H1 (cell line): ENCODE data around the gene SLC22A23. TPM values are rescaled to one million over a fixed set of nuclear protein-coding genes. Genes with fewer than 3 reads are reported as not detected.
A peak's percentile ranks its signal among the peaks of the same experiment; 100 is the strongest.

Experiments
- CTCF ChIA-PET: fragments of 300-600 bp; sonication (Branson Sonifier 250); formaldehyde crosslinking; loops from one replicate; lab custom pipeline; 2021; ENCODE audit not compliant: partially characterized antibody; lab: Charles Lee
- POLR2A ChIA-PET: fragments of 300-600 bp; sonication (Branson Sonifier 250); formaldehyde crosslinking; loops from one replicate; lab custom pipeline; 2021; ENCODE audit warnings: inconsistent platforms; ENCODE audit not compliant: partially characterized antibody; lab: Charles Lee
- DNase-seq, 2 experiments: peaks; one replicate each; pipeline versions ENCODE4 v3.0.0 to v3.0.0-alpha.2; 2010 to 2022; ENCODE audit warnings: low spot score in 2 of 2, low read depth in 1 of 2, mixed read lengths in 1 of 2
- FAIRE-seq: peaks from 2 replicates; lab custom pipeline; 2011; peaks lifted over from hg19 to GRCh38; lab: Jason Lieb, UNC
- H2AFZ ChIP-seq: 2 replicates; pipeline ENCODE4 v1.8.1; 2012; ENCODE audit warnings: low read length, inconsistent platforms
- H2AK5ac ChIP-seq: 2 replicates; pipeline ENCODE4 v1.6.1; 2013; ENCODE audit warnings: low read depth, low read length
- H2BK120ac ChIP-seq: replicated peaks from 2 replicates; pipeline ENCODE3; 2013; ENCODE audit warnings: low read depth, low read length, inconsistent platforms
- H2BK12ac ChIP-seq: 2 replicates; pipeline ENCODE4 v1.6.1; 2013; ENCODE audit warnings: low read depth, low read length
- H2BK15ac ChIP-seq: 2 replicates; pipeline ENCODE4 v1.6.1; 2013; ENCODE audit warnings: low read length
- H2BK20ac ChIP-seq: 2 replicates; pipeline ENCODE4 v1.6.1; 2013; ENCODE audit warnings: low read length
- H2BK5ac ChIP-seq: 2 replicates; pipeline ENCODE4 v1.6.1; 2013; ENCODE audit warnings: low read depth, low read length
- H3K14ac ChIP-seq: 2 replicates; pipeline ENCODE4 v1.6.1; 2013; ENCODE audit warnings: inconsistent platforms; ENCODE audit not compliant: insufficient read length
- H3K18ac ChIP-seq: 2 replicates; pipeline ENCODE4 v1.6.1; 2013; ENCODE audit warnings: low read length; ENCODE audit errors: extremely low read depth
- H3K23ac ChIP-seq: 2 replicates; pipeline ENCODE4 v1.6.1; 2013; ENCODE audit warnings: inconsistent platforms; ENCODE audit not compliant: insufficient read length
- H3K23me2 ChIP-seq: 2 replicates; pipeline ENCODE4 v1.6.1; 2013; ENCODE audit warnings: low read depth, low read length
- H3K27ac ChIP-seq: 2 replicates; pipeline ENCODE4 v1.6.1; 2011; ENCODE audit warnings: low read depth, low read length, inconsistent platforms
- H3K27me3 ChIP-seq, 4 experiments: replicated peaks in 1 of 4; 1 replicate in 1 of 4; 2 replicates in 3 of 4; pipeline versions ENCODE4 v1.6.1 to v1.8.1; 2011 to 2013; ENCODE audit warnings: low read length in 3 of 4, mild to moderate bottlenecking in 3 of 4, inconsistent platforms in 2 of 4, mixed read lengths in 2 of 4, moderate library complexity in 1 of 4; ENCODE audit not compliant: control insufficient read depth in 3 of 4, insufficient read depth in 3 of 4; ENCODE audit errors: extremely low read depth in 1 of 4
- H3K36me3 ChIP-seq, 4 experiments: 2 replicates each; pipeline versions ENCODE4 v1.6.1 to v1.8.1; 2011 to 2013; ENCODE audit warnings: mild to moderate bottlenecking in 4 of 4, low read length in 3 of 4, moderate library complexity in 2 of 4, control low read depth in 1 of 4, inconsistent platforms in 1 of 4; ENCODE audit not compliant: insufficient read depth in 4 of 4, control insufficient read depth in 2 of 4
- H3K4ac ChIP-seq: replicated peaks from 2 replicates; pipeline ENCODE3; 2013; ENCODE audit warnings: low read length, low read depth, mixed read lengths, inconsistent platforms; ENCODE audit not compliant: insufficient read length
- H3K4me1 ChIP-seq, 4 experiments: replicated peaks in 1 of 4; 1 replicate in 1 of 4; 2 replicates in 3 of 4; pipeline versions ENCODE4 v1.6.1 to v1.8.1; 2011 to 2013; ENCODE audit warnings: low read length in 3 of 4, inconsistent platforms in 2 of 4, mixed read lengths in 1 of 4; ENCODE audit not compliant: insufficient read depth in 4 of 4, control insufficient read depth in 3 of 4
- H3K4me2 ChIP-seq, 2 experiments: 2 replicates each; pipeline versions ENCODE4 v1.6.1 to v1.8.1; 2011 to 2013; ENCODE audit warnings: low read depth in 2 of 2, low read length in 2 of 2, control low read depth in 1 of 2, inconsistent platforms in 1 of 2, mild to moderate bottlenecking in 1 of 2; ENCODE audit not compliant: insufficient read depth in 1 of 2
- H3K4me3 ChIP-seq, 4 experiments: fragments of 200-600, 300-600 bp in 1 of 4; sonication (generic), shearing (Covaris generic), sonication (Bioruptor Twin) in 1 of 4; 2 replicates each; pipeline versions ENCODE4 v1.5.1 to v1.8.1; 2011 to 2016; ENCODE audit warnings: low read length in 4 of 4, low read depth in 3 of 4, control low read depth in 2 of 4, inconsistent platforms in 2 of 4, mild to moderate bottlenecking in 2 of 4, mixed read lengths in 1 of 4, moderate library complexity in 1 of 4; ENCODE audit not compliant: insufficient read depth in 2 of 4; ENCODE audit errors: extremely low read depth in 1 of 4
- H3K56ac ChIP-seq: replicated peaks from 2 replicates; pipeline ENCODE3; 2013; ENCODE audit warnings: low read depth, mild to moderate bottlenecking, mixed read lengths, low read length, inconsistent platforms; ENCODE audit not compliant: insufficient read length
- H3K79me1 ChIP-seq: 2 replicates; pipeline ENCODE4 v1.6.1; 2013; ENCODE audit warnings: low read depth, low read length, control low read depth
- H3K79me2 ChIP-seq, 2 experiments: 2 replicates each; pipeline versions ENCODE4 v1.6.1 to v1.8.1; 2012 to 2013; ENCODE audit warnings: low read length in 2 of 2, mild to moderate bottlenecking in 2 of 2, inconsistent platforms in 1 of 2; ENCODE audit not compliant: insufficient read depth in 2 of 2, control insufficient read depth in 1 of 2
- H3K9ac ChIP-seq, 4 experiments: replicated peaks in 1 of 4; 1 replicate in 1 of 4; 2 replicates in 3 of 4; pipeline versions ENCODE4 v1.6.1 to v1.8.1; 2011 to 2013; ENCODE audit warnings: low read depth in 3 of 4, low read length in 3 of 4, control low read depth in 2 of 4, mild to moderate bottlenecking in 2 of 4, moderate library complexity in 2 of 4, inconsistent platforms in 1 of 4; ENCODE audit errors: extremely low read depth in 1 of 4
- H3K9me3 ChIP-seq, 2 experiments: 2 replicates each; pipeline versions ENCODE4 v1.6.1 to v1.8.1; 2012 to 2013; ENCODE audit warnings: mild to moderate bottlenecking in 2 of 2, moderate library complexity in 2 of 2, control low read depth in 1 of 2, inconsistent platforms in 1 of 2, low read depth in 1 of 2, low read length in 1 of 2, mixed read lengths in 1 of 2; ENCODE audit not compliant: insufficient read depth in 2 of 2
- H4K20me1 ChIP-seq, 2 experiments: replicated peaks in 1 of 2; 2 replicates each; pipeline versions ENCODE3 to v1.8.1; 2011 to 2013; ENCODE audit warnings: inconsistent platforms in 2 of 2, low read length in 2 of 2, mild to moderate bottlenecking in 1 of 2; ENCODE audit not compliant: insufficient read depth in 2 of 2, control insufficient read depth in 1 of 2
- H4K5ac ChIP-seq: 2 replicates; pipeline ENCODE4 v1.6.1; 2013; ENCODE audit warnings: low read length, low read depth, mixed read lengths, inconsistent platforms; ENCODE audit not compliant: insufficient read length
- H4K8ac ChIP-seq: 2 replicates; pipeline ENCODE4 v1.8.0; 2013; ENCODE audit warnings: mild to moderate bottlenecking, moderate library complexity, low read length, inconsistent platforms; ENCODE audit not compliant: insufficient read depth; ENCODE audit errors: extremely low read depth
- H4K91ac ChIP-seq: replicated peaks from 2 replicates; pipeline ENCODE3; 2013; ENCODE audit warnings: low read length, mixed read lengths, inconsistent platforms; ENCODE audit not compliant: insufficient read length
- BRCA1 ChIP-seq: IDR thresholded peaks from 2 replicates; pipeline ENCODE4 v1.6.1; 2012; ENCODE audit warnings: low read depth, low read length, improper control_type of control experiment
- CBX5 ChIP-seq: fragments of 300-800, 300-1000 bp; sonication (generic); IDR thresholded peaks from 2 replicates; pipeline ENCODE4 v1.7.1; 2016; ENCODE audit warnings: antibody characterized with exemption, low read length, low read depth
- CREB1 ChIP-seq: IDR thresholded peaks from 2 replicates; pipeline ENCODE4 v1.6.1; 2012; ENCODE audit warnings: inconsistent platforms
- HDAC6 ChIP-seq: IDR thresholded peaks from one replicate; pipeline ENCODE4 v1.7.1; 2012; ENCODE audit warnings: low read depth, mild to moderate bottlenecking, inconsistent platforms, low read length, moderate library complexity
- KDM5A ChIP-seq: fragments of 200-600 bp; IDR thresholded peaks from 2 replicates; pipeline ENCODE4 v1.7.1; 2012; ENCODE audit warnings: mild to moderate bottlenecking, low read length, inconsistent platforms, mixed read lengths
- NANOG ChIP-seq: IDR thresholded peaks from 2 replicates; pipeline ENCODE4 v1.6.1; 2011; ENCODE audit warnings: low read length, low read depth, mild to moderate bottlenecking, inconsistent platforms; ENCODE audit not compliant: insufficient read depth, poor library complexity, severe bottlenecking
- SIRT6 ChIP-seq: IDR thresholded peaks from one replicate; pipeline ENCODE4 v1.7.1; 2012; ENCODE audit warnings: low read length, inconsistent platforms
- TAF7 ChIP-seq: optimal IDR thresholded peaks from 2 replicates; pipeline ENCODE3; 2011; ENCODE audit warnings: low read depth, mild to moderate bottlenecking, inconsistent platforms, low read length, moderate library complexity, borderline replicate concordance
- ZNF274 ChIP-seq: IDR thresholded peaks from 2 replicates; pipeline ENCODE4 v1.7.0; 2012; ENCODE audit warnings: low read length, borderline replicate concordance; ENCODE audit errors: extremely low read depth
- WGBS, 2 experiments: shearing (Covaris generic) in 1 of 2; methylation state at CpG; one replicate each; pipeline versions ENCODE4 v1.1.6 to v1.1.7; 2013 to 2015; ENCODE audit warnings: low lambda C conversion rate in 2 of 2, mixed read lengths in 2 of 2, inconsistent platforms in 1 of 2, low coverage in 1 of 2, missing lambda C conversion rate in 1 of 2; ENCODE audit not compliant: insufficient replicate concordance in 2 of 2, insufficient coverage in 1 of 2, insufficient read length in 1 of 2; ENCODE audit errors: extremely low coverage in 1 of 2, missing lambda C conversion rate in 1 of 2; 5-methylcytosine and 5-hydroxymethylcytosine counted together
- polyA plus RNA-seq, 7 experiments: library from polyadenylated mRNA; depleted of rRNA in 3 of 7; stranded (reverse) in 5 of 7; unstranded in 2 of 7; fragments of >200 nt in 5 of 7; fragments of 200-250 nt in 2 of 7; gene quantifications; 1 replicate in 5 of 7; 2 replicates in 1 of 7; 4 replicates in 1 of 7; pipeline versions ENCODE4 v1.2.1 to v1.2.3, GENCODE V29; 2011 to 2013; ENCODE audit warnings: missing spikeins in 2 of 7, mixed read lengths in 2 of 7
- total RNA-seq: library from RNA; stranded (reverse); fragmentation: NEBNext Ultra II Directional; extraction: Animal tissue kit (Norgen Biotek cat#: 25700); gene quantifications from 2 replicates; pipeline ENCODE4 v1.2.1, GENCODE V29; 2021
- TF ChIP-seq, protein P1 (sequence below), 3 experiments: IDR thresholded peaks; 1 replicate in 2 of 3; 2 replicates in 1 of 3; pipeline versions ENCODE4 v1.5.1 to v1.6.1; 2011; ENCODE audit warnings: low read length in 3 of 3, mild to moderate bottlenecking in 3 of 3, inconsistent platforms in 2 of 3, low read depth in 1 of 3, moderate library complexity in 1 of 3; ENCODE audit not compliant: insufficient read depth in 1 of 3; ENCODE audit errors: control extremely low read depth in 1 of 3

The SLC22A23 gene
- total and polyA plus RNA-seq, 2 of the 8 experiments (the other 6 are each of a cell fraction or from before 2014, with no cell fraction given) = 9.9 to 38.4 TPM

- DNase-seq (no peak), FAIRE-seq (no peak)
- TF ChIP-seq SIRT6 = no peak
- TF ChIP-seq NANOG = no peak
- TF ChIP-seq TAF7 = no peak
- no peak for TF ChIP-seq KDM5A
- TF ChIP-seq BRCA1 = no peak
- TF ChIP-seq, protein P1, sequence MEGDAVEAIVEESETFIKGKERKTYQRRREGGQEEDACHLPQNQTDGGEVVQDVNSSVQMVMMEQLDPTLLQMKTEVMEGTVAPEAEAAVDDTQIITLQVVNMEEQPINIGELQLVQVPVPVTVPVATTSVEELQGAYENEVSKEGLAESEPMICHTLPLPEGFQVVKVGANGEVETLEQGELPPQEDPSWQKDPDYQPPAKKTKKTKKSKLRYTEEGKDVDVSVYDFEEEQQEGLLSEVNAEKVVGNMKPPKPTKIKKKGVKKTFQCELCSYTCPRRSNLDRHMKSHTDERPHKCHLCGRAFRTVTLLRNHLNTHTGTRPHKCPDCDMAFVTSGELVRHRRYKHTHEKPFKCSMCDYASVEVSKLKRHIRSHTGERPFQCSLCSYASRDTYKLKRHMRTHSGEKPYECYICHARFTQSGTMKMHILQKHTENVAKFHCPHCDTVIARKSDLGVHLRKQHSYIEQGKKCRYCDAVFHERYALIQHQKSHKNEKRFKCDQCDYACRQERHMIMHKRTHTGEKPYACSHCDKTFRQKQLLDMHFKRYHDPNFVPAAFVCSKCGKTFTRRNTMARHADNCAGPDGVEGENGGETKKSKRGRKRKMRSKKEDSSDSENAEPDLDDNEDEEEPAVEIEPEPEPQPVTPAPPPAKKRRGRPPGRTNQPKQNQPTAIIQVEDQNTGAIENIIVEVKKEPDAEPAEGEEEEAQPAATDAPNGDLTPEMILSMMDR (IDR thresholded peaks at IDR 0.05; ENCODE audit: control extremely low read depth in 1 of 3, insufficient read depth in 1 of 3, low read depth in 1 of 3, low read length in 3 of 3) = no peak
- no peak for TF ChIP-seq CBX5
- no peak for TF ChIP-seq CREB1
- TF ChIP-seq ZNF274 = no peak
- TF ChIP-seq HDAC6 = no peak
Measured at GRCh38 chr6:3389390-3390167, 67.3 kb downstream of the SLC22A23 start.

More at GRCh38 chr6:3389390-3390167, 67.3 kb downstream of the SLC22A23 start:
- H3K9me3 ChIP-seq = no peaks in the 10 kb centered on the region
- no peak overlapping the region for H2AFZ ChIP-seq
- 90% methylated on average over 15 of the region's 15 CpGs; no CpG with 5 or more reads in 1 of the 2 experiments for WGBS, 2 experiments
- H3K27ac ChIP-seq = no peak overlapping the region
- 0 out of 2 replicates have a peak overlapping the region, but pooled peaks have one; percentile 32 for H2BK5ac ChIP-seq
- H3K9ac ChIP-seq = no peak overlapping the region
- POLR2A ChIA-PET = interaction anchor here (0.5 kb wide), 1 partner anchor 1357 kb away, joined by 3 read pairs; no protein-coding TSS in a partner anchor
- H3K14ac ChIP-seq = no peak overlapping the region
- no peak overlapping the region for H3K18ac ChIP-seq
- 0 out of 2 replicates have a peak overlapping the region, but pooled peaks have one; percentile 1 for H4K8ac ChIP-seq
- no peak overlapping the region for H3K4ac ChIP-seq
- no peak overlapping the region for H2BK15ac ChIP-seq
- H3K56ac ChIP-seq = no peak overlapping the region
- peaks cover 5% of the 10 kb centered on the region; the same call in 1 of the 2 replicates for H3K79me1 ChIP-seq
- no peak overlapping the region for H2AK5ac ChIP-seq
- no peaks in the 10 kb centered on the region for H3K23me2 ChIP-seq
- H4K20me1 ChIP-seq = peaks cover 0 to 3% of the 10 kb centered on the region in 2 experiments
- peaks cover 0 to 13% of the 10 kb centered on the region in 2 experiments; a peak in 3 of 4 replicates for H3K79me2 ChIP-seq
- no peak overlapping the region for H2BK120ac ChIP-seq
- no peak overlapping the region for H3K23ac ChIP-seq
- H2BK12ac ChIP-seq = no peak overlapping the region
- H2BK20ac ChIP-seq = no peak overlapping the region
- peaks cover 0 to 8% (median 2%) of the 10 kb centered on the region in 4 experiments; a peak in 2 of 7 replicates for H3K4me1 ChIP-seq
- no peak overlapping the region for H4K91ac ChIP-seq
- no peak overlapping the region for H3K4me2 ChIP-seq
- no peak overlapping the region for H4K5ac ChIP-seq
- CTCF ChIA-PET = interaction anchor here (0.6 kb wide), 1 partner anchor 295 kb away, joined by 3 read pairs; no protein-coding TSS in a partner anchor
- H3K4me3 ChIP-seq = no peak overlapping the region
- no peaks in the 10 kb centered on the region for H3K36me3 ChIP-seq
- no peaks in the 10 kb centered on the region for H3K27me3 ChIP-seq
